Measurements from ENCODE around the gene TRAPPC6A.
A peak's percentile ranks its signal among the peaks of the same experiment; 100 is the strongest.

Gene TRAPPC6A

GRCh38 chr19:45186509-45187334, 8.7 kb upstream of the TRAPPC6A start:
- no peak for DNase-seq (ENCODE audit: low read depth in 2 of 2)

GRCh38 chr19:45184115-45184514, 6.1 kb upstream of the TRAPPC6A start:
- DNase-seq (ENCODE audit: low read depth in 2 of 2), result no peak

GRCh38 chr19:45182758-45183157, 4.7 kb upstream of the TRAPPC6A start:
- no peak for DNase-seq (ENCODE audit: low read depth in 2 of 2)

- DNase-seq (ENCODE audit: low read depth in 2 of 2), result no peak
Observed at GRCh38 chr19:45180936-45181335, 2.9 kb upstream of the TRAPPC6A start.

- no peak for DNase-seq (ENCODE audit: low read depth in 2 of 2)
Observed at GRCh38 chr19:45179892-45180370, 1.9 kb upstream of the TRAPPC6A start.

GRCh38 chr19:45179072-45179891, 1.2 kb upstream of the TRAPPC6A start:
- peak in 1 of 2 donors; percentile 23 for DNase-seq (ENCODE audit: low read depth in 2 of 2)

GRCh38 chr19:45178262-45179071, 430 bp upstream of the TRAPPC6A start, which contains the start of gene BLOC1S3:
Gene BLOC1S3, plus strand, starts transcription at chr19:45178784. Its CDS starts 513 bp downstream, at chr19:45179297.
- DNase-seq (ENCODE audit: low read depth in 2 of 2), result peak; percentile 99 to 100

- no peak for DNase-seq (ENCODE audit: low read depth in 2 of 2)
Observed at GRCh38 chr19:45175515-45176345, 2.3 kb downstream of the TRAPPC6A start.

- DNase-seq (ENCODE audit: low read depth in 2 of 2), result no peak
Observed at GRCh38 chr19:45173816-45174215, 4.2 kb downstream of the TRAPPC6A start.

GRCh38 chr19:45172611-45173208, 5.3 kb downstream of the TRAPPC6A start:
- DNase-seq (ENCODE audit: low read depth in 2 of 2), result no peak

- DNase-seq (ENCODE audit: low read depth in 2 of 2), result no peak
Observed at GRCh38 chr19:45172173-45172572, 5.9 kb downstream of the TRAPPC6A start.

GRCh38 chr19:45171211-45171623, 6.8 kb downstream of the TRAPPC6A start:
- no peak for DNase-seq (ENCODE audit: low read depth in 2 of 2)

- DNase-seq (ENCODE audit: low read depth in 2 of 2), result no peak
Observed at GRCh38 chr19:45170146-45171106, 7.6 kb downstream of the TRAPPC6A start.

- no peak for DNase-seq (ENCODE audit: low read depth in 2 of 2)
Observed at GRCh38 chr19:45169602-45170001, 8.4 kb downstream of the TRAPPC6A start.

GRCh38 chr19:45168767-45169351, 9.2 kb downstream of the TRAPPC6A start:
- DNase-seq (ENCODE audit: low read depth in 2 of 2), result no peak

- DNase-seq (ENCODE audit: low read depth in 2 of 2), result no peak
Observed at GRCh38 chr19:45166723-45167252, 11.2 kb downstream of the TRAPPC6A start.

- DNase-seq (ENCODE audit: low read depth in 2 of 2), result peak; percentile 47 to 64
Observed at GRCh38 chr19:45164577-45165335, 13.3 kb downstream of the TRAPPC6A start.
